Right lobe of liver (tissue), 4 donors: ENCODE measurements around the gene KCNA1.

Experiments
- CTCF ChIP-seq, 4 donors: fragments of 200-600 bp in 3 of 4; fragments of 450-650 bp in 1 of 4; IDR thresholded peaks; one replicate each; pipeline versions ENCODE4 v1.5.1 to v1.8.0; 2016 to 2022; ENCODE audit warnings: antibody characterized with exemption in 4 of 4, mild to moderate bottlenecking in 2 of 4
- POLR2A ChIP-seq: fragments of 450-650 bp; IDR thresholded peaks from one replicate; pipeline ENCODE4 v1.6.1; 2017; ENCODE audit warnings: antibody characterized with exemption, mild to moderate bottlenecking
- donor health status: DM: no; HTN: no; CAD: no.
- donor health status: DM: no; HTN: no; CAD: no.
- donor health status: DM: no; HTN: yes; CAD: no.

DNA sequence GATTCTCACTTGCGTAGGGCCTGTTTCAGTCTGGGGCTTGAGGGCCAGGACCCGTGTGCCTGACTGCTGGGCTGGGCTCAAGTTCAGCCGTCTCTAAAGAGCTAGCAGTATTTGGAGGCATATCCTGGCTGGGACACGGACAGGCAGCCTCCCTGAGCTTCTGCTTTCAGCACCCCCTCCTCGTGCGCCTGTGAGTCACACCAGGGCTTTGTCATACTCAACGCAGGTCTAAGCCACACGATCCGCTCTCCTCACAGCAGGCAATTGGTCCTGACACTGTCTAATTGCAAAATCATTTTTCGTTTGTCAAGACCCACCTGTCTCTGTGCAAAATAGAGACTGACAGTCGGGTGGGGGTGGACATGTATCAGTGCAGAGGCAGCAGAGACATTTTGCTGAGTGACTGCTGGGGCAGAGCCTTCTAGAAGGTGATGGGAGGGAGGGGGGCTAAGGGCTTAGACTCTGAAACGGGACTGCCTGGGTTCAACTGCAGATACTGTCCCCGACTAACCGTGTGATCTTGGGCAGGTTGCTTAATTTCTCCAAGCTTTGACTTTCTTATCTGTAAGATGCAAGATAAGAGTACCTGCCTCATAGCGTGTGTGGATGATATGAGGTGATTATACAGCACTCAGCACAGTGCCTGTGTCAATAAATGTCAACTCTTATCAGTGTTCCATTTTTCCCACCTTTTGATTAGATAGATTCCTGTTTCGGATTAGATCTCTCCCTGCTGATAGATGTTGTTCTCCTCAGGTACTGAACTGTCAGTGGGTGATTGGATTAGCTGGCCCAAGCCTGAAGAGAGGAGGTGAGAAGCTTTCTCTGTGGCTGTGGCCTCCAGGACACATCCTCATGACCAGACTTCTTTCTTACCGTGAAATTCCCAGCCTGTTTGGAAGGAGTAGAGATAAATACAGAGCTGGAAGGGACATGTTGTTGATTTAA, 53.1 kb downstream of the KCNA1 start:
- TF ChIP-seq CTCF (IDR thresholded peaks at IDR 0.05) (no peak), POLR2A (no peak)
